ENCODE data around the gene CELSR1.

CELSR1 gene

GRCh38 chr22:46458525-46458924 lies 78.9 kb downstream of the CELSR1 start:
- no peak for DNase-seq (ENCODE audit: low read depth in 2 of 2)

GRCh38 chr22:46457502-46458488 lies 79.6 kb downstream of the CELSR1 start:
- DNase-seq (ENCODE audit: low read depth in 2 of 2): no peak

- DNase-seq (ENCODE audit: low read depth in 2 of 2): no peak
Observed at GRCh38 chr22:46456818-46457163, 80.6 kb downstream of the CELSR1 start.

- no peak for DNase-seq (ENCODE audit: low read depth in 2 of 2)
Observed at GRCh38 chr22:46455446-46455845, 82.0 kb downstream of the CELSR1 start.

GRCh38 chr22:46454504-46455269 lies 82.7 kb downstream of the CELSR1 start:
- DNase-seq (ENCODE audit: low read depth in 2 of 2): no peak

GRCh38 chr22:46453829-46454503 lies 83.5 kb downstream of the CELSR1 start:
- no peak for DNase-seq (ENCODE audit: low read depth in 2 of 2)

- no peak for DNase-seq (ENCODE audit: low read depth in 2 of 2)
Observed at GRCh38 chr22:46453006-46453828, 84.2 kb downstream of the CELSR1 start.

GRCh38 chr22:46452195-46453005 lies 85.0 kb downstream of the CELSR1 start:
- no peak for DNase-seq (ENCODE audit: low read depth in 2 of 2)

GRCh38 chr22:46451741-46452140 lies 85.7 kb downstream of the CELSR1 start:
- no peak for DNase-seq (ENCODE audit: low read depth in 2 of 2)

- no peak for DNase-seq (ENCODE audit: low read depth in 2 of 2)
Observed at GRCh38 chr22:46450931-46451561, 86.4 kb downstream of the CELSR1 start.

GRCh38 chr22:46449974-46450745 lies 87.3 kb downstream of the CELSR1 start:
- DNase-seq (ENCODE audit: low read depth in 2 of 2): no peak

- no peak for DNase-seq (ENCODE audit: low read depth in 2 of 2)
Observed at GRCh38 chr22:46449116-46449691, 88.2 kb downstream of the CELSR1 start.

- DNase-seq (ENCODE audit: low read depth in 2 of 2): no peak
Observed at GRCh38 chr22:46448333-46448732, 89.1 kb downstream of the CELSR1 start.

- DNase-seq (ENCODE audit: low read depth in 2 of 2): no peak
Observed at GRCh38 chr22:46447906-46448305, 89.5 kb downstream of the CELSR1 start.

- DNase-seq (ENCODE audit: low read depth in 2 of 2): no peak
Observed at GRCh38 chr22:46446799-46447198, 90.6 kb downstream of the CELSR1 start.

- DNase-seq (ENCODE audit: low read depth in 2 of 2): no peak
Observed at GRCh38 chr22:46445771-46446420, 91.5 kb downstream of the CELSR1 start.

GRCh38 chr22:46444390-46444854 lies 93.0 kb downstream of the CELSR1 start:
- no peak for DNase-seq (ENCODE audit: low read depth in 2 of 2)

GRCh38 chr22:46443850-46444389 lies 93.5 kb downstream of the CELSR1 start:
- no peak for DNase-seq (ENCODE audit: low read depth in 2 of 2)

All from stimulated activated CD8-positive, alpha-beta memory T cell treated with anti-CD3 and anti-CD28 coated beads, Interleukin-7, amount 100 ng/mL, for 4 hours (primary cell).